GM10266 (cell line): ENCODE measurements around the gene DCAF15.
"Not testable (repeated sequence)": the region's sequence is repeated elsewhere in the genome, so short reads cannot be mapped to it uniquely, and the experiment has no call there.

Experiments used
- DNase-seq: peaks from one replicate; pipeline ENCODE4 v3.0.0; 2012; ENCODE audit errors: extremely low spot score
- TF ChIP-seq, protein P1 (sequence below): IDR thresholded peaks from 2 replicates; pipeline ENCODE4 v1.5.1; 2012; ENCODE audit warnings: mild to moderate bottlenecking, low read depth; ENCODE audit not compliant: control insufficient read depth, insufficient read depth; ENCODE audit errors: missing control alignments

Gene DCAF15

DNA sequence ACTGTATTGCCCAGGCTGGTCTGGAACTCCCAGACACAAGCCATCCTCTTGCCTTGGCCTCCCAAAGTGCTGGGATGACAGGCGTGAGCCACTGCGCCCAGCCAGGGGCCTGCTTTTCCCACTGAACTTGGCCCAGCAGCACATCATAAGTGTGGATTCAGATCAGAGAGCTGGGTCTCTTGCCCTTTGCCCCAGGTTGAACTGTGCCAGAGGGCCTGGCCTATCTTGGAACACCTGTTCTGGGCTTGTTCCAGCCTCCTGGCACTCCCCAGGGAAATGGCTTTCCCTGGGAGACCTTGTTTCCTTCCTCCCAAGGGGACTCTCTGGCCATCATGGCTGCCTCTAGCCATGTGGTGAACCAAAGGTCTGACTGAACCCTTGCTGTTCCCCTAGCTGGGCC is 42.9 kb upstream of the DCAF15 start:
- DNase-seq = no peak
- TF ChIP-seq, protein P1, sequence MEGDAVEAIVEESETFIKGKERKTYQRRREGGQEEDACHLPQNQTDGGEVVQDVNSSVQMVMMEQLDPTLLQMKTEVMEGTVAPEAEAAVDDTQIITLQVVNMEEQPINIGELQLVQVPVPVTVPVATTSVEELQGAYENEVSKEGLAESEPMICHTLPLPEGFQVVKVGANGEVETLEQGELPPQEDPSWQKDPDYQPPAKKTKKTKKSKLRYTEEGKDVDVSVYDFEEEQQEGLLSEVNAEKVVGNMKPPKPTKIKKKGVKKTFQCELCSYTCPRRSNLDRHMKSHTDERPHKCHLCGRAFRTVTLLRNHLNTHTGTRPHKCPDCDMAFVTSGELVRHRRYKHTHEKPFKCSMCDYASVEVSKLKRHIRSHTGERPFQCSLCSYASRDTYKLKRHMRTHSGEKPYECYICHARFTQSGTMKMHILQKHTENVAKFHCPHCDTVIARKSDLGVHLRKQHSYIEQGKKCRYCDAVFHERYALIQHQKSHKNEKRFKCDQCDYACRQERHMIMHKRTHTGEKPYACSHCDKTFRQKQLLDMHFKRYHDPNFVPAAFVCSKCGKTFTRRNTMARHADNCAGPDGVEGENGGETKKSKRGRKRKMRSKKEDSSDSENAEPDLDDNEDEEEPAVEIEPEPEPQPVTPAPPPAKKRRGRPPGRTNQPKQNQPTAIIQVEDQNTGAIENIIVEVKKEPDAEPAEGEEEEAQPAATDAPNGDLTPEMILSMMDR = no peak

GRCh38 chr19:13913352-13913751 is 39.0 kb upstream of the DCAF15 start:
- TF ChIP-seq, protein P1 = no peak
- DNase-seq = no peak

DNA sequence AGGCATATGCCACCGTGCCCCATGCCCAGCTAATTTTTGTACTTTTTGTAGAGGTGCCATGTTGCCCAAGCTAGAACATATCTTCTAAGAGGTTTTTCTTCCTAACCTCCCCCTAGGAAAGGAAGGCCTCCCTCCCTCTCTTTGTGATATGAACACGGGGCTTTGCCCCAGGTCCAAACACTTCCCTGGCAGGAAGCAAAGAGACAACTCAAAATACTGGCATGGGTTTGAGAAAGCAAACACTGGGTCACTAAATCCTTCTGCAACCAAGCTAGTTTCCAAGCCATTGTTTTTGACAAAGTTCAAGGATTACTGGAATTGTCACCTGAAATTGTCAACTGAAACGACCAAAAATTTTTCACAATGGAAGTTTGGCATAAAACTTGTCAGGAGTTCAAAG is 37.5 kb upstream of the DCAF15 start:
- TF ChIP-seq, protein P1 = no peak
- DNase-seq = no peak

DNA sequence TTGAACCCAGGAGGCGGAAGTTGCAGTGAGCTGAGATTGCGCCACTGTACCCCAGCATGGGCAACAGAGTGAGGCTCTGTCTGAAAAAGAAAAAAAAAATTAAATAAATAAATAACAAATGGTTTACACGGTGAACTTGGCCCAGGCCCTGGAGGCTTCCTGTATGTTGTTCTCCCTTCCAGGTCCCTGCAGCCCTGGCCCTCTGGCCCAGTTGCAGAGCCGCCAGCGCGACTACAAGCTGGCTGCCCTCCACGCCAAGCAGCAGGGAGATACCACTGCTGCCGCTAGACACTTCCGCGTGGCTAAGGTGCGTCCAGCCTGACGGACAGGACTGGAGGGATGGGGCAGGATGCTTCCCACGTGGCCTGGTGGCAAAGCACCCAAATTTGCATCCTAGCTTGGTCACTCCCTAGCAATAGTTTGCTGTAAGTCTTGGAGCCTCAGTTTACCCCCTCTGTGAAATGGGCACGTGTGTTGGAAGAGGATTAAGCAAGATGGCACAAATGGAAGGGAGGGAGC is 34.4 kb upstream of the DCAF15 start:
- DNase-seq = no peak
- TF ChIP-seq, protein P1 = no peak

DNA sequence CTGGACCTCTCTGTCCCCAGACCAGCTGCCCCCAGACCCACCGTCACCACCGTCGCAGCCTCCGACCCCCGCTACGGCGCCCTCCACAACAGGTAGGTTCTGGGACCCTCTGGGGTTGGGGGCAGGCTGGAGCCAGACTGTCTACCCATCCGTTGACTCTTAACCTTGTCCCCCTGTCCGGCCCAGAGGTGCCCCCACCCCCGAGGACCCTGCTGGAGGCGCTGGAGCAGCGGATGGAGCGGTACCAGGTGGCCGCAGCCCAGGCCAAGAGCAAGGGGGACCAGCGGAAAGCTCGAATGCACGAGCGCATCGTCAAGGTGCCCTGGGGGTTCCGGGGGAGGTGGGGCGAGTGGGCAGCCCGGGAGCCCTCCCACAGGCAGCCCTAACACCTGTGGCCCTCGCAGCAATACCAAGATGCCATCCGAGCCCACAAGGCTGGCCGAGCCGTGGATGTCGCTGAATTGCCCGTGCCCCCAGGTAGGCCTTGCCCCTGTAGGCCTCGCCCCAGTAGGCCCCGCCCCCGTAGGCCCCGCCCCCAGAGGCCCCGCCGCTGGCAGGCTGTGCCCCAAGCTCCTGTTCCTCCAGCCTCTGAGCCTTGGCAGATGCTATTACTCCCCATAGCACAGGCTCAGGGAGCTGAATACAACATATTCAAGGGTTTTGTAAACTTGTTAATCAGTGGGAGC is 33.4 kb upstream of the DCAF15 start:
- TF ChIP-seq, protein P1 = no peak
- DNase-seq = no peak

- TF ChIP-seq, protein P1 = no peak
- no peak for DNase-seq
Measured at GRCh38 chr19:13920524-13920923, 31.8 kb upstream of the DCAF15 start.

DNA sequence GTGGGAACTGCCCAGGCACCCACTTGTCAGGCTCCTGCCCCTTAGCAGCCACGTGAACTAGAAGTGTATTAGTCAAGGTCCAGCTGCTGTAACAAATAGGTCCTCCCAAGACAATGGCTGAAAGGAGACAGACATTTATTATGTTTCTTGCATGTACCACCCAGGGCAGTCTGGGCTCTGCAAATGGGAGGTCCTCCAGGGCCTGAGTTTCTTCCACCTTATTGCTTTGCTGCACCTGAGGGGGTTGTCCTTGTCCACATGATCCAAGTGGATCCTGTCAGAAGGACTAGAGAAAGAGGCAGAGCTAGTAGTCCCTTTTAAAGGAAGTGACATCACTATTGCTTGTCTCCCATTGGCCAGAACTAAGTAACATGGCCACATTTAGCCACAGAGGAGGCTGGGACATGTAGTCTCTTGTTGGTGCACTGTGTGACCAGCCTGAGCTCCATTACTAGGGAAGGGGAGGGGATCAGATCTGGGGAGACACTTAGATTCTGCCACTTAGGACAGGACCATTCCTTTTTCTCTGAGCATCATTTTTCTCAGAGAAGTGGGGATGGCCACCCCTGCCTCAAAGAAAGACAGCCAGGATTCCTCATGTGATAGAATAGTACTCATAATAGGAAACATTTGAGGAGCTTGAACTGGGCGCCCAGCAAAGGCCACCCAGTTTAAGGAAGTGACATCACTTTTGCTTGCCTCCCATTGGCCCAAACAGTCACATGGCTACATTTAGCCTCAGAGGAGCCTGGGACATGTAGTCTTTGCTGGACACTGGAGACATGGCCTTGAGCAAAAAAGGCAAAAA is 31.2 kb upstream of the DCAF15 start:
- DNase-seq = peak; percentile 72
- TF ChIP-seq, protein P1 = no peak

GRCh38 chr19:13922118-13922517 is 30.2 kb upstream of the DCAF15 start:
- not testable (repeated sequence) for DNase-seq
